ENCODE measurements around the gene AZIN2.
A peak's percentile ranks its signal among the peaks of the same experiment; 100 is the strongest.
"Not testable (repeated sequence)": the region's sequence is repeated elsewhere in the genome, so short reads cannot be mapped to it uniquely, and the experiment has no call there.

AZIN2 gene

DNA sequence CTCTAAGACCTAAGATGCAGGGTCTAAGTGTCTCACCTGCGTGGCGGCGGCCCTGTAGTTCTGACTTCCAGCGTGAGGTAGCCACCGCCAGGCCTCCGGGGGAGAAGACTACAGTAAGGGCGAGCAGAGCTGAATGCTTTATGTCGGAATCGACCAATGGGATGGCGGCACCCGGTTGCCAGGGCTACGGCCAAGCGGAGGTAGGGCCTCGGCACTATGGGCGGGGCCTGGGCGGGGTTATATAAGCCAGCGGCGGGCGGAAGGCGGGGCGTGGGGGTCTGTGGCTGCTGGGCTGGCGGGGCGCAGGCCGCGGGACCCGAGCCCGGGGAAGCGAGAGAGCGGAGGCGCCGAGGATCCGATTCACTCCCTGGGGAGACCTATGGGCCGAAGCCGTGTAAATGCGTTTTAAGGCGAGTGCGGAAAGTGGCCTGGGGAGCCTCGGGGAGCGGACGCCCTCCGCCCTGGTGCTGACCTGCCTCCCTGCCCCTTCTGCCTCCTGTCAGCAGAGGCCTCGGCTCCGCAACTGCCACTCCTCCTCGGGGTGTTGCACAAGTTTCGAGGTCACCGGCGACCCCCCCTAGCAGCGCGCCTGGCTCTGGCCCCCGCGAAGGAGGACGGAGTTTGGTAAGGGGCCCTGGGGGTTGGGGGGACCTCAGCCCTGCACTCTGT, at the start of gene AZIN2:
Gene AZIN2, plus strand, starts transcription at position 269 of the 669 bp plus-strand sequence. CDS start 1,097 bp downstream, outside the sequence.
- DNase-seq = peak; percentile 62

DNA sequence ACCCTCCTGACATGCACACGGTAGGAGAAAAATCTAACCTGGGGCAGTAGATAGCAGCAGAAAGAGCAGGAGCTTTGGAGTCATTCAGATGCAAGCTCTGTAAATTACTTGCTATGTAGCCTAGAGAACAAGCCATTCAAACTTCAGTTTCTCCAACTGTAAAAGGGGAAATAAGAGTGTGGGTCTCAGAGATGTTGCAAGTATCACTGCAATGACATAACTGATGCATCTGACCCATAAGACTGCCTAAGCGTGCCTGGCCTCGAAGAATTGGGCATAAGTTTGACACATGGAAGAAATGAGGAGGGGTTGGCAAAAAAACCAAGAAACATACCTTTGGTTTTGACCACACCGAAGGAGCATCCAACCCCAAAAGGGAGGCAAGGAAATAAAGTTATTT, 49.4 kb upstream of the AZIN2 start:
- no peak for DNase-seq

DNA sequence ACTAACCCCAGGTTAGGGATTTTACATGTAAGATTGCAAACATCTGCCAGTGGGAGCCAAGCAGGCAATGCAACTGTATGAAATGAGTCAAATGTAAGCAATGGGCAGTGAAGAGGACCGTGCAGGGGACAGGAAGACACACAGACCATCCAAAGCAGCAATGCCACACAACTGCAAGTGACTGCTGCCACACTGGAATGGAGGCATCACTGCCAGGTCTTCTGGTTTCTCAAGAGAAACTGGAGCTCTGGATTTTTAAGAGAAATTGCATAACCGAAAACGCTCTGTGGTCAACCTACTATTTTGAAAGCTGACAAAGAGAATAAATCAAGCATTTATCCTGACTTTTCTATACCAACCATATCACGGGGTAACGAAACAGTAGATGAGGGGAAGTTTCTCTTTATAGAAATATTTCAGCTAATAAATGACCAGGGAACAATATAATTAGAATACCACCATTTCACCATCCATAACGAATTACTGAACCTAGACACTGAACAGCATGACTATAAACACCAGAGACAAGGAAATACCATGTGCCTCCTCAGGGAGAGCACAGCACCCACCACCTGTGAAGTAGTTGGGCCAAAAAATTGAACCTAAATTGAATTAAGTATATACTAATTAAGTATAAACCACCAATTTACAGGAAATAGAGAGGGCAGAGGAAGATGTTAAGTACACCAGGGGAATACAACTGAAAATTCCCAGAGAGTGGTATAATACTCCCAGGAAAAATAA, 48.7 kb upstream of the AZIN2 start:
- DNase-seq = no peak

- no peak for DNase-seq
Measured at GRCh38 chr1:33036051-33036525, 44.9 kb upstream of the AZIN2 start.

GRCh38 chr1:33036526-33037503, 44.1 kb upstream of the AZIN2 start, which contains the start of gene AK2:
Gene AK2, minus strand, starts transcription at chr1:33036883. Its CDS starts 55 bp downstream, at chr1:33036828.
- peak; percentile 97 for DNase-seq

DNA sequence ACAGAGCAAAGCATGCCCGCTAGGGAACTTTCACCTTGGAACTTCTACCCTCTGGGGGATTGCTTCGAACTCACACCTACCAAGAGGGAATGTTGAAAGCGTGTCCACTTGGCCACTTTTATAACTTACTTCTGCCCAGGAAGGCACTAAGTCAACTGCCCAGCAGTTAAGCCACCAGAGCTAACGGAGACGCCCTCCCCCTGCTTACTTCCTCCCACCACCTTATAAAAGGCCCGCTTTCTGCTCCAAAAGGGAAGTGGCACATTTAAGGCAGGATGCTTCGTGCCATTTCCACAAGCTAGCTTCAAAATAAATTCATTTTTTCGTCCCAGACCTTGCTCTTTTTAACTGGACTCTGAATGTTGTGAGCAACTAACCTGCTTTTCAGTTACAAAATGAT, 41.1 kb upstream of the AZIN2 start:
- DNase-seq = no peak

- DNase-seq = no peak
Measured at GRCh38 chr1:33041026-33041425, 39.9 kb upstream of the AZIN2 start.

DNA sequence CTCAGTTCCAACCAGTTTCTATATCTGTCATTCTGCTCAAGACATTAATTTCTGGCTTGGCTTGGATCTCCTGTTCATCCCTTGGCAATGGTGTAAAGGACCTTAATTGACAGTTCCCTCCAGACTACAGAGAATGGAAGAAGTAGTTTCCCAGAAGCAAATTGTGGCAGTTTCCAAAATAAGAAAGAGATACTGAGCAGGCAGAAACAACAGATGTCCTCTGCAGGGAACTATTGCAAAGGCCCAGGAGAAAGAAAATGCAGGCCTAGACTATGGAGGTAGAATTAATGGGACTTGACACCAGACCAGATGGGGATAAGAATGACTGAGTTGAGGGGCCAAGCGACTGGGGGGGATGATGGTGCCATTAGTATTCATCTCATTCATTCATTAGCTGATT, 38.1 kb upstream of the AZIN2 start:
- no peak for DNase-seq

GRCh38 chr1:33043267-33044092, 37.5 kb upstream of the AZIN2 start:
- no peak for DNase-seq

DNA sequence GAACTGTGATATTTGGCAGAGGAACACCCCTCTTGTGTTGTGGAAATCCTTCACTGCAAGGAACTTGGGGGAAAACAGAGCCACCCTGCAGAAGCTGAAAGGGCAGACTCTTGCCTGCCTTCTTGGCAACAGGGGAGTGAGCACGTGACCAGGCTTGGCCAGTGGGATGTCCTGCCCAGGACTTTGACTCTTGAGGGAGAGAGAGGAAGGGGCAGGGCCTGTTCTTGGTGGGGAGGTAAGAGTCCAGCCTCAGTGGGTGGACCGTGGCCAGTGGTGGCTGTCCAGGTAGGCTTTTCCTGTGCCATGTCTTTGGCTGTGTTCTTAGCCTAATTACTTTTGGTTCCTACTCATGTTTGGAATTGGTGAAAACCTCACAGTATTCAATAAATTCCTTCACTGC, 35.7 kb upstream of the AZIN2 start:
- DNase-seq = no peak

GRCh38 chr1:33045814-33046213, 35.1 kb upstream of the AZIN2 start:
- no peak for DNase-seq

- DNase-seq = not testable (repeated sequence)
Measured at GRCh38 chr1:33046234-33046633, 34.7 kb upstream of the AZIN2 start.

DNA sequence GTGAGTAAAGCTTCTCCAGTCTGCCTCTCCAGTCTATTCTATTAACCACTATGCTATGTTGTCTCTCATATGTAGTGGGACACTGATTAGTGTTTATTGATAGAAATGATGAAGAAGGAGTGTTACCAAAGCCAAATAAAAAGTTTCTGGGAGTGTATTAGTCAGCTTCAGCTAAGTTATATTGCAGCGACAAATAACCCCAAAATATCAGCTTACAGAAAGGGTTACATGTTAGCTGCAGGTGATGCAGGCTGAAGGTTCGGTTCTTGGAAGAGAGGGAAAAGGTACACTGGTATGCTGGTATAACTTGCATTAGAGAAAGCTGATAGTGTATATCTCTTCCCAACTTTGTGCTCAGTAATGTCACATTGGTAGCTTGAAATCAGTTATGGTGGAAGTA, 33.7 kb upstream of the AZIN2 start:
- DNase-seq = no peak

DNA sequence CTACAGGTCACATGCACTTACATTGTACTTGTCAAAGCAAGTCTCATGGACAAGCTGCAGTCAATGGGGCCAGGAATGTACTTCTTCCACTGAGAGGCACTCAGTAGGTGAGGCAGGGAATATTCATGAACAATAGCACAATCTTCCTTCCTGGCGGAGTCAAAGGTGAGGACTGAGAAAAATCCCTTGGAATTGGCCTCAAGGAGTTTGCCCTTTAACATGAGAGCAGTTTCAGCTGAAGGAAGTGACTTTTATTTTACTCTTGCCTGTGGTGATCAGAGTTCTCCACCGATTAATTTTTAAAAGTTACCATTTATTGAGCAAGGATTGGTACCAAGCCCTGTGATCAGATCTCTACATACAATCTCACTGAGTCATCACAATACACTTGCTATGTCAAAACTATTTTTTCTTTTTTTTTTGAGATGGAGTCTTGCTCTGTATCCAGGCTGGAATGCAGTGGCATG, 33.1 kb upstream of the AZIN2 start:
- no peak for DNase-seq

DNA sequence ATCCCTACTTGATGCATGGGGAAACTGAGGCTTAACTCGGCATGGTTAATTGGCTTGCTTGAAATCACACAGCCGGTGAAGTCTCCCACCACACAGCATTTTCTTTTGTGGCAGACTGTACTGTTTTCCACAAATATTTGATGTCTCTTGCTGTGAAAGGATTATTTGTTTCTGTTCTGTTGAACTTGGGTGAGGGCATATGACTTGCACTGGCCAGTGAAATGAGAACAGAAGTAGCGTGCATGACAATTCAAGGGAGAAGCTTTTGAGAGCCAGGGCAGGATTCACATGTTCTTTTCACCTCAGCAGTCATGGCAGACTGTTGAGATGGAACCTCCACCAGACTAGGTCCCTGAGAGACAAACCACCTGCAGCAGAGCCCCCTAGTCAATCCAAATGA, 32.5 kb upstream of the AZIN2 start:
- DNase-seq = no peak

- DNase-seq = no peak
Measured at GRCh38 chr1:33049371-33049770, 31.6 kb upstream of the AZIN2 start.

- no peak for DNase-seq
Measured at GRCh38 chr1:33050221-33051076, 30.5 kb upstream of the AZIN2 start.

- DNase-seq = no peak
Measured at GRCh38 chr1:33055210-33056008, 25.5 kb upstream of the AZIN2 start.

DNA sequence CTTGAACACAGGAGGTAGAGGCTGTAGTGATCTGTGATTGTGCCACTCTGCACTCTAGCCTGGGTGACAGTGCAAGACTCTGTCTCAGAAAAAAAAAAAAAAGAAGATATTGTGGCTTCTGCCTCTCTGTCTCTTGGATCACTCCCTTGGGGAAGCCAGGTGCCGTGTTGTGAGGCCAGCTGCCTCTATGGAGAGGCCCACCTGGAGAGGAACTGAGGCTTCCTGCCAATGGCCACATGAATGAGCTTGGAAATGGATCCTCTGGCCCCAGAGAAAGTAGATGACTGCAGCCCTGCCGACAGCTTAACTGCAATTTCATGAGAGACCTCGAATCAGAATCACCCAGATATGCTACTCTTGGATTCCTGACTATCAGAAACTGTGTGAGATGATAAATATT, 24.5 kb upstream of the AZIN2 start:
- no peak for DNase-seq

DNA sequence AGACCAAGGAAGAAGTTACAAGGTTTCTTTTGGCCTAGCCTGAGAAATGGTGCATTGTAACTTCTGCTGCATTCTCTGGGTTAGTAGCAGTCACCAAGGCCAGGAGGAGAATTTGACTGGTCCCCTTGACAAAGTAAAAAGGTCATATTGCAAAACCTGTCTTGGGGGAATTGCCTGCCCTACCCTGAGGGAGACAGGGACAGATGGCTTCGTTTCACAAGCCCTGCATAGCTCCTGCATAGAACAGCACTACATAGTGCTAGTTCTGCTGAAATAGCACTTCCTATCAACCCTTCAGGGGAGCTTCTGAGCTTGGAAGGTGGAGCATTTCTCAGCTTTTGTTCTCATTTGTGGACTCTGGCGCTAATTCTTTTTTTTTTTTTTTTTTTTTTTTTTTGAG, 23.9 kb upstream of the AZIN2 start:
- no peak for DNase-seq

Measured in NCI-H187 treated with DMSO at 0.1 percent for 48 hours (cell line).